ENCODE data around the gene LCORL. TPM values are rescaled to one million over a fixed set of nuclear protein-coding genes. Genes with fewer than 3 reads are reported as not detected.

The LCORL gene
- total and polyA plus RNA-seq, 3 donors from 2014 or later = 9.7 to 43.7 (median 37.6) TPM

GRCh38 chr4:18057821-18058533 lies 36.4 kb upstream of the LCORL start:
- Histone ChIP-seq H3K9me3 (no peaks in the 10 kb centered on the region), H3K4me3 (no peak overlapping the region), H3K36me3 (ENCODE audit: low read depth, missing control alignments) (no peaks in the 10 kb centered on the region), H3K27me3 (no peaks in the 10 kb centered on the region), H3K27ac (no peak overlapping the region), H3K4me1 (no peaks in the 10 kb centered on the region)
- WGBS, 2 donors = 82 to 87% methylated on average over 2 of the region's 2 CpGs
- intact Hi-C loops (cut with DNase I; ENCODE audit: low total_unique reads) = no loop called here
- no peak for DNase-seq
- no peak for TF ChIP-seq POLR2A (IDR thresholded peaks at IDR 0.05)
- TF ChIP-seq CTCF (IDR thresholded peaks at IDR 0.05) = no peak

- intact Hi-C loops (cut with DNase I; ENCODE audit: low total_unique reads) = no loop called here
- DNase-seq = no peak
- Histone ChIP-seq H3K27ac (no peak overlapping the region), H3K4me3 (no peak overlapping the region), H3K27me3 (no peaks in the 10 kb centered on the region), H3K9me3 (no peaks in the 10 kb centered on the region), H3K4me1 (no peaks in the 10 kb centered on the region), H3K36me3 (ENCODE audit: low read depth, missing control alignments) (no peaks in the 10 kb centered on the region)
- no peak for TF ChIP-seq POLR2A (IDR thresholded peaks at IDR 0.05)
- TF ChIP-seq CTCF (IDR thresholded peaks at IDR 0.05) = no peak
- WGBS, 2 donors = 81 to 88% methylated on average over 2 of the region's 2 CpGs
Observed at GRCh38 chr4:18056030-18056429, 34.5 kb upstream of the LCORL start.

- Histone ChIP-seq H3K27ac (no peak overlapping the region), H3K9me3 (no peaks in the 10 kb centered on the region), H3K4me3 (no peak overlapping the region), H3K4me1 (no peaks in the 10 kb centered on the region), H3K36me3 (ENCODE audit: low read depth, missing control alignments) (no peaks in the 10 kb centered on the region), H3K27me3 (no peaks in the 10 kb centered on the region)
- WGBS, 2 donors = 96% methylated on average over 1 of the region's 1 CpG
- intact Hi-C loops (cut with DNase I; ENCODE audit: low total_unique reads) = no loop called here
- no peak for DNase-seq
- TF ChIP-seq CTCF (IDR thresholded peaks at IDR 0.05) = no peak
Observed at GRCh38 chr4:18052158-18052557, 30.6 kb upstream of the LCORL start.

- Histone ChIP-seq H3K4me3 (no peak overlapping the region), H3K27me3 (no peaks in the 10 kb centered on the region), H3K27ac (no peak overlapping the region), H3K4me1 (no peaks in the 10 kb centered on the region), H3K9me3 (no peaks in the 10 kb centered on the region), H3K36me3 (ENCODE audit: low read depth, missing control alignments) (no peaks in the 10 kb centered on the region)
- TF ChIP-seq POLR2A (IDR thresholded peaks at IDR 0.05) (no peak), CTCF (IDR thresholded peaks at IDR 0.05) (no peak)
- intact Hi-C loops (cut with DNase I; ENCODE audit: low total_unique reads) = no loop called here
- 89 to 94% methylated on average over 2 of the region's 2 CpGs for WGBS, 2 donors
- DNase-seq = no peak
Observed at GRCh38 chr4:18051281-18051680, 29.7 kb upstream of the LCORL start.

GRCh38 chr4:18050448-18050847 lies 28.9 kb upstream of the LCORL start:
- intact Hi-C loops (cut with DNase I; ENCODE audit: low total_unique reads) = no loop called here
- TF ChIP-seq POLR2A (IDR thresholded peaks at IDR 0.05) (no peak), CTCF (IDR thresholded peaks at IDR 0.05) (no peak)

More at GRCh38 chr4:18050448-18050847, 28.9 kb upstream of the LCORL start:
- Histone ChIP-seq H3K4me1 (no peaks in the 10 kb centered on the region), H3K27me3 (no peaks in the 10 kb centered on the region), H3K27ac (no peak overlapping the region), H3K36me3 (ENCODE audit: low read depth, missing control alignments) (no peaks in the 10 kb centered on the region), H3K4me3 (no peak overlapping the region), H3K9me3 (no peaks in the 10 kb centered on the region)
- DNase-seq = no peak
- 95 to 98% methylated on average over 6 of the region's 6 CpGs for WGBS, 2 donors
